H1 (cell line): ENCODE results near the gene SCAMP4. TPM values are rescaled to one million over a fixed set of nuclear protein-coding genes. Genes with fewer than 3 reads are reported as not detected.

ENCODE experiments used
- CTCF ChIA-PET: fragments of 300-600 bp; sonication (Branson Sonifier 250); formaldehyde crosslinking; loops from one replicate; lab custom pipeline; 2021; ENCODE audit not compliant: partially characterized antibody; lab: Charles Lee
- POLR2A ChIA-PET: fragments of 300-600 bp; sonication (Branson Sonifier 250); formaldehyde crosslinking; loops from one replicate; lab custom pipeline; 2021; ENCODE audit warnings: inconsistent platforms; ENCODE audit not compliant: partially characterized antibody; lab: Charles Lee
- DNase-seq, 2 experiments: peaks; one replicate each; pipeline versions ENCODE4 v3.0.0 to v3.0.0-alpha.2; 2010 to 2022; ENCODE audit warnings: low spot score in 2 of 2, low read depth in 1 of 2, mixed read lengths in 1 of 2
- FAIRE-seq: peaks from 2 replicates; lab custom pipeline; 2011; peaks lifted over from hg19 to GRCh38; lab: Jason Lieb, UNC
- H2AFZ ChIP-seq: 2 replicates; pipeline ENCODE4 v1.8.1; 2012; ENCODE audit warnings: low read length, inconsistent platforms
- H2AK5ac ChIP-seq: 2 replicates; pipeline ENCODE4 v1.6.1; 2013; ENCODE audit warnings: low read depth, low read length
- H2BK120ac ChIP-seq: replicated peaks from 2 replicates; pipeline ENCODE3; 2013; ENCODE audit warnings: low read depth, low read length, inconsistent platforms
- H2BK12ac ChIP-seq: 2 replicates; pipeline ENCODE4 v1.6.1; 2013; ENCODE audit warnings: low read depth, low read length
- H2BK15ac ChIP-seq: 2 replicates; pipeline ENCODE4 v1.6.1; 2013; ENCODE audit warnings: low read length
- H2BK20ac ChIP-seq: 2 replicates; pipeline ENCODE4 v1.6.1; 2013; ENCODE audit warnings: low read length
- H2BK5ac ChIP-seq: 2 replicates; pipeline ENCODE4 v1.6.1; 2013; ENCODE audit warnings: low read depth, low read length
- H3K14ac ChIP-seq: 2 replicates; pipeline ENCODE4 v1.6.1; 2013; ENCODE audit warnings: inconsistent platforms; ENCODE audit not compliant: insufficient read length
- H3K18ac ChIP-seq: 2 replicates; pipeline ENCODE4 v1.6.1; 2013; ENCODE audit warnings: low read length; ENCODE audit errors: extremely low read depth
- H3K23ac ChIP-seq: 2 replicates; pipeline ENCODE4 v1.6.1; 2013; ENCODE audit warnings: inconsistent platforms; ENCODE audit not compliant: insufficient read length
- H3K23me2 ChIP-seq: 2 replicates; pipeline ENCODE4 v1.6.1; 2013; ENCODE audit warnings: low read depth, low read length
- H3K27ac ChIP-seq: 2 replicates; pipeline ENCODE4 v1.6.1; 2011; ENCODE audit warnings: low read depth, low read length, inconsistent platforms
- H3K27me3 ChIP-seq, 4 experiments: replicated peaks in 1 of 4; 1 replicate in 1 of 4; 2 replicates in 3 of 4; pipeline versions ENCODE4 v1.6.1 to v1.8.1; 2011 to 2013; ENCODE audit warnings: low read length in 3 of 4, mild to moderate bottlenecking in 3 of 4, inconsistent platforms in 2 of 4, mixed read lengths in 2 of 4, moderate library complexity in 1 of 4; ENCODE audit not compliant: control insufficient read depth in 3 of 4, insufficient read depth in 3 of 4; ENCODE audit errors: extremely low read depth in 1 of 4
- H3K36me3 ChIP-seq, 4 experiments: 2 replicates each; pipeline versions ENCODE4 v1.6.1 to v1.8.1; 2011 to 2013; ENCODE audit warnings: mild to moderate bottlenecking in 4 of 4, low read length in 3 of 4, moderate library complexity in 2 of 4, control low read depth in 1 of 4, inconsistent platforms in 1 of 4; ENCODE audit not compliant: insufficient read depth in 4 of 4, control insufficient read depth in 2 of 4
- H3K4ac ChIP-seq: replicated peaks from 2 replicates; pipeline ENCODE3; 2013; ENCODE audit warnings: low read length, low read depth, mixed read lengths, inconsistent platforms; ENCODE audit not compliant: insufficient read length
- H3K4me1 ChIP-seq, 4 experiments: replicated peaks in 1 of 4; 1 replicate in 1 of 4; 2 replicates in 3 of 4; pipeline versions ENCODE4 v1.6.1 to v1.8.1; 2011 to 2013; ENCODE audit warnings: low read length in 3 of 4, inconsistent platforms in 2 of 4, mixed read lengths in 1 of 4; ENCODE audit not compliant: insufficient read depth in 4 of 4, control insufficient read depth in 3 of 4
- H3K4me2 ChIP-seq, 2 experiments: 2 replicates each; pipeline versions ENCODE4 v1.6.1 to v1.8.1; 2011 to 2013; ENCODE audit warnings: low read depth in 2 of 2, low read length in 2 of 2, control low read depth in 1 of 2, inconsistent platforms in 1 of 2, mild to moderate bottlenecking in 1 of 2; ENCODE audit not compliant: insufficient read depth in 1 of 2
- H3K4me3 ChIP-seq, 4 experiments: fragments of 200-600, 300-600 bp in 1 of 4; sonication (generic), shearing (Covaris generic), sonication (Bioruptor Twin) in 1 of 4; 2 replicates each; pipeline versions ENCODE4 v1.5.1 to v1.8.1; 2011 to 2016; ENCODE audit warnings: low read length in 4 of 4, low read depth in 3 of 4, control low read depth in 2 of 4, inconsistent platforms in 2 of 4, mild to moderate bottlenecking in 2 of 4, mixed read lengths in 1 of 4, moderate library complexity in 1 of 4; ENCODE audit not compliant: insufficient read depth in 2 of 4; ENCODE audit errors: extremely low read depth in 1 of 4
- H3K56ac ChIP-seq: replicated peaks from 2 replicates; pipeline ENCODE3; 2013; ENCODE audit warnings: low read depth, mild to moderate bottlenecking, mixed read lengths, low read length, inconsistent platforms; ENCODE audit not compliant: insufficient read length
- H3K79me1 ChIP-seq: 2 replicates; pipeline ENCODE4 v1.6.1; 2013; ENCODE audit warnings: low read depth, low read length, control low read depth
- H3K79me2 ChIP-seq, 2 experiments: 2 replicates each; pipeline versions ENCODE4 v1.6.1 to v1.8.1; 2012 to 2013; ENCODE audit warnings: low read length in 2 of 2, mild to moderate bottlenecking in 2 of 2, inconsistent platforms in 1 of 2; ENCODE audit not compliant: insufficient read depth in 2 of 2, control insufficient read depth in 1 of 2
- H3K9ac ChIP-seq, 4 experiments: replicated peaks in 1 of 4; 1 replicate in 1 of 4; 2 replicates in 3 of 4; pipeline versions ENCODE4 v1.6.1 to v1.8.1; 2011 to 2013; ENCODE audit warnings: low read depth in 3 of 4, low read length in 3 of 4, control low read depth in 2 of 4, mild to moderate bottlenecking in 2 of 4, moderate library complexity in 2 of 4, inconsistent platforms in 1 of 4; ENCODE audit errors: extremely low read depth in 1 of 4
- H3K9me3 ChIP-seq, 2 experiments: 2 replicates each; pipeline versions ENCODE4 v1.6.1 to v1.8.1; 2012 to 2013; ENCODE audit warnings: mild to moderate bottlenecking in 2 of 2, moderate library complexity in 2 of 2, control low read depth in 1 of 2, inconsistent platforms in 1 of 2, low read depth in 1 of 2, low read length in 1 of 2, mixed read lengths in 1 of 2; ENCODE audit not compliant: insufficient read depth in 2 of 2
- H4K20me1 ChIP-seq, 2 experiments: replicated peaks in 1 of 2; 2 replicates each; pipeline versions ENCODE3 to v1.8.1; 2011 to 2013; ENCODE audit warnings: inconsistent platforms in 2 of 2, low read length in 2 of 2, mild to moderate bottlenecking in 1 of 2; ENCODE audit not compliant: insufficient read depth in 2 of 2, control insufficient read depth in 1 of 2
- H4K5ac ChIP-seq: 2 replicates; pipeline ENCODE4 v1.6.1; 2013; ENCODE audit warnings: low read length, low read depth, mixed read lengths, inconsistent platforms; ENCODE audit not compliant: insufficient read length
- H4K8ac ChIP-seq: 2 replicates; pipeline ENCODE4 v1.8.0; 2013; ENCODE audit warnings: mild to moderate bottlenecking, moderate library complexity, low read length, inconsistent platforms; ENCODE audit not compliant: insufficient read depth; ENCODE audit errors: extremely low read depth
- H4K91ac ChIP-seq: replicated peaks from 2 replicates; pipeline ENCODE3; 2013; ENCODE audit warnings: low read length, mixed read lengths, inconsistent platforms; ENCODE audit not compliant: insufficient read length
- CHD1 ChIP-seq: IDR thresholded peaks from 2 replicates; pipeline ENCODE4 v1.6.1; 2012; ENCODE audit warnings: low read depth, low read length, improper control_type of control experiment
- CREB1 ChIP-seq: IDR thresholded peaks from 2 replicates; pipeline ENCODE4 v1.6.1; 2012; ENCODE audit warnings: inconsistent platforms
- CTBP2 ChIP-seq: IDR thresholded peaks from 2 replicates; pipeline ENCODE4 v1.7.0; 2011; ENCODE audit warnings: borderline replicate concordance, mild to moderate bottlenecking, moderate library complexity, mixed read lengths, low read length; ENCODE audit not compliant: insufficient read depth, insufficient read length
- E2F6 ChIP-seq: IDR thresholded peaks from 2 replicates; pipeline ENCODE4 v1.6.1; 2012; ENCODE audit warnings: inconsistent platforms
- HDAC2 ChIP-seq, 2 experiments: fragments of 300-600 bp in 1 of 2; sonication (generic) in 1 of 2; IDR thresholded peaks; 2 replicates each; pipeline ENCODE4 v1.6.1; 2011 to 2012; ENCODE audit warnings: low read depth in 2 of 2, low read length in 2 of 2, mild to moderate bottlenecking in 2 of 2, moderate library complexity in 2 of 2, borderline replicate concordance in 1 of 2, inconsistent platforms in 1 of 2
- JUND ChIP-seq: IDR thresholded peaks from 2 replicates; pipeline ENCODE4 v1.6.1; 2011; ENCODE audit warnings: mild to moderate bottlenecking, improper control_type of control experiment, low read length
- KDM1A ChIP-seq: fragments of 200-600, 300-600 bp; sonication (generic); IDR thresholded peaks from 2 replicates; pipeline ENCODE4 v1.7.1; 2016; ENCODE audit warnings: mild to moderate bottlenecking, low read length, borderline replicate concordance
- PHF8 ChIP-seq: fragments of 200-600 bp; sonication (generic); conservative IDR thresholded peaks from 2 replicates; pipeline ENCODE4 v1.7.1; 2012; ENCODE audit warnings: low read depth, mild to moderate bottlenecking, inconsistent platforms, low read length, moderate library complexity
- SP4 ChIP-seq: IDR thresholded peaks from 2 replicates; pipeline ENCODE4 v1.6.1; 2012; ENCODE audit warnings: low read length, inconsistent platforms
- SRF ChIP-seq: IDR thresholded peaks from 2 replicates; pipeline ENCODE4 v1.6.1; 2011; ENCODE audit warnings: mild to moderate bottlenecking, low read depth, low read length, moderate library complexity
- TBP ChIP-seq: IDR thresholded peaks from 2 replicates; pipeline ENCODE4 v1.6.1; 2011; ENCODE audit warnings: low read depth, low read length, improper control_type of control experiment
- ZNF274 ChIP-seq: IDR thresholded peaks from 2 replicates; pipeline ENCODE4 v1.7.0; 2012; ENCODE audit warnings: low read length, borderline replicate concordance; ENCODE audit errors: extremely low read depth
- WGBS, 2 experiments: shearing (Covaris generic) in 1 of 2; methylation state at CpG; one replicate each; pipeline versions ENCODE4 v1.1.6 to v1.1.7; 2013 to 2015; ENCODE audit warnings: low lambda C conversion rate in 2 of 2, mixed read lengths in 2 of 2, inconsistent platforms in 1 of 2, low coverage in 1 of 2, missing lambda C conversion rate in 1 of 2; ENCODE audit not compliant: insufficient replicate concordance in 2 of 2, insufficient coverage in 1 of 2, insufficient read length in 1 of 2; ENCODE audit errors: extremely low coverage in 1 of 2, missing lambda C conversion rate in 1 of 2; 5-methylcytosine and 5-hydroxymethylcytosine counted together
- polyA plus RNA-seq, 7 experiments: library from polyadenylated mRNA; depleted of rRNA in 3 of 7; stranded (reverse) in 5 of 7; unstranded in 2 of 7; fragments of >200 nt in 5 of 7; fragments of 200-250 nt in 2 of 7; gene quantifications; 1 replicate in 5 of 7; 2 replicates in 1 of 7; 4 replicates in 1 of 7; pipeline versions ENCODE4 v1.2.1 to v1.2.3, GENCODE V29; 2011 to 2013; ENCODE audit warnings: missing spikeins in 2 of 7, mixed read lengths in 2 of 7
- total RNA-seq: library from RNA; stranded (reverse); fragmentation: NEBNext Ultra II Directional; extraction: Animal tissue kit (Norgen Biotek cat#: 25700); gene quantifications from 2 replicates; pipeline ENCODE4 v1.2.1, GENCODE V29; 2021

The SCAMP4 gene
- total and polyA plus RNA-seq, 2 of the 8 experiments (the other 6 are each of a cell fraction or from before 2014, with no cell fraction given) = 17.1 to 61.4 TPM

- Histone ChIP-seq H3K23ac (no peak overlapping the region), H3K18ac (no peak overlapping the region), H4K20me1 (no peaks in the 10 kb centered on the region), H4K5ac (no peak overlapping the region), H3K36me3 (no peaks in the 10 kb centered on the region), H2BK20ac (no peak overlapping the region), H3K4me3 (no peak overlapping the region), H4K91ac (no peak overlapping the region), H3K79me1 (no peaks in the 10 kb centered on the region), H3K23me2 (peaks cover 6% of the 10 kb centered on the region; the same call in 1 of the 2 replicates), H3K27me3 (no peaks in the 10 kb centered on the region; a peak in 1 of 7 replicates), H2AK5ac (no peak overlapping the region), H2BK15ac (no peak overlapping the region), H4K8ac (no peak overlapping the region), H2BK12ac (no peak overlapping the region), H3K56ac (no peak overlapping the region), H2BK120ac (no peak overlapping the region), H3K9me3 (peaks cover 3 to 9% of the 10 kb centered on the region in 2 experiments; a peak in 2 of 4 replicates), H3K4me2 (no peak overlapping the region), H2BK5ac (no peak overlapping the region), H3K14ac (no peak overlapping the region), H3K9ac (no peak overlapping the region), H3K4ac (no peak overlapping the region), H3K4me1 (peaks cover 0 to 6% (median 4%) of the 10 kb centered on the region in 4 experiments; a peak in 4 of 7 replicates), H3K79me2 (no peaks in the 10 kb centered on the region), H3K27ac (no peak overlapping the region), H2AFZ (no peak overlapping the region)
- FAIRE-seq = no peak
- CTCF ChIA-PET = interaction anchor here (0.6 to 3.0 kb wide), 7 partner anchors 14 to 386 kb away, joined by 3 to 16 read pairs (median 4); no protein-coding TSS in a partner anchor
- POLR2A ChIA-PET = interaction anchor here (0.7 kb wide), 1 partner anchor 37 kb away, joined by 3 read pairs; no protein-coding TSS in a partner anchor
- 95% methylated on average over 1 of the region's 1 CpG; no CpG with 5 or more reads in 1 of the 2 experiments for WGBS, 2 experiments
- DNase-seq = no peak
- TF ChIP-seq PHF8 (no peak), KDM1A (no peak), CHD1 (no peak), SP4 (no peak), CTBP2 (no peak), JUND (no peak), HDAC2 (IDR thresholded peaks at IDR 0.05; ENCODE audit: borderline replicate concordance in 1 of 2, low read depth in 2 of 2, low read length in 2 of 2) (no peak), ZNF274 (no peak), E2F6 (no peak), CREB1 (no peak), SRF (no peak), TBP (no peak)
These were observed 26.2 kb downstream of the SCAMP4 start for GRCh38 chr19:1931445-1931844.
